SK-N-SH treated with all-trans-retinoic acid at 6 μM for 48 hours (cell line): ENCODE results near the gene CACNB4.
A peak's percentile ranks its signal among the peaks of the same experiment; 100 is the strongest.

Source experiments
- ATAC-seq: fragments of 200-7000 bp; cut with Tn5 transposase; 3 replicates; pipeline ENCODE4 v1.9.1; 2020; ENCODE audit warnings: mild to moderate bottlenecking, moderate library complexity
- ARNTL ChIP-seq: fragments of 450-650 bp; formaldehyde crosslinking; IDR thresholded peaks from 2 replicates; pipeline ENCODE4 v1.5.0; 2020; ENCODE audit warnings: low read depth, mild to moderate bottlenecking, moderate library complexity, borderline replicate concordance
- BACH2 ChIP-seq: fragments of 250-450 bp; sonication (Bioruptor Pico); IDR thresholded peaks from 2 replicates; pipeline ENCODE4 v1.9.0; 2021; ENCODE audit warnings: mild to moderate bottlenecking, borderline replicate concordance
- GLIS3 ChIP-seq: fragments of 250-450 bp; sonication (Bioruptor Pico); IDR thresholded peaks from 2 replicates; pipeline ENCODE4 v1.5.0; 2020; ENCODE audit warnings: mild to moderate bottlenecking, moderate library complexity
- ISL1 ChIP-seq: fragments of 250-450 bp; sonication (Bioruptor Pico); IDR thresholded peaks from 2 replicates; pipeline ENCODE4 v2.1.2; 2022; ENCODE audit warnings: mild to moderate bottlenecking, moderate library complexity
- PPARA ChIP-seq: fragments of 250-450 bp; sonication (Bioruptor Pico); IDR thresholded peaks from 2 replicates; pipeline ENCODE4 v1.5.0; 2020; ENCODE audit warnings: mild to moderate bottlenecking, borderline replicate concordance
- RARB ChIP-seq: fragments of 250-450 bp; sonication (Bioruptor Pico); IDR thresholded peaks from 2 replicates; pipeline ENCODE4 v1.8.0; 2021; ENCODE audit warnings: mild to moderate bottlenecking, moderate library complexity
- TCF4 ChIP-seq: fragments of 250-450 bp; sonication (Bioruptor Pico); IDR thresholded peaks from 2 replicates; pipeline ENCODE4 v1.8.0; 2021; ENCODE audit warnings: mild to moderate bottlenecking, moderate library complexity, borderline replicate concordance
- TOX ChIP-seq: fragments of 250-450 bp; sonication (Bioruptor Pico); IDR thresholded peaks from 2 replicates; pipeline ENCODE4 v1.8.0; 2021; ENCODE audit warnings: mild to moderate bottlenecking, moderate library complexity, borderline replicate concordance
- ZC3H10 ChIP-seq: fragments of 250-450 bp; sonication (Bioruptor Pico); IDR thresholded peaks from 2 replicates; pipeline ENCODE4 v1.5.1; 2021; ENCODE audit warnings: mild to moderate bottlenecking, moderate library complexity
- ZFP3 ChIP-seq: fragments of 250-450 bp; sonication (Bioruptor Pico); IDR thresholded peaks from 2 replicates; pipeline ENCODE4 v1.5.0; 2020; ENCODE audit warnings: mild to moderate bottlenecking, moderate library complexity
- ZFP30 ChIP-seq: fragments of 450-650 bp; formaldehyde crosslinking; IDR thresholded peaks from 2 replicates; pipeline ENCODE4 v1.5.0; 2022; ENCODE audit warnings: mild to moderate bottlenecking, moderate library complexity
- ZNF565 ChIP-seq: fragments of 450-650 bp; formaldehyde crosslinking; conservative IDR thresholded peaks from 2 replicates; pipeline ENCODE4 v1.5.0; 2020; ENCODE audit warnings: low read depth, mild to moderate bottlenecking, moderate library complexity
- ZNF70 ChIP-seq: fragments of 450-650 bp; formaldehyde crosslinking; IDR thresholded peaks from 2 replicates; pipeline ENCODE4 v1.5.0; 2020; ENCODE audit warnings: mild to moderate bottlenecking, moderate library complexity
- ZNF8 ChIP-seq: fragments of 450-650 bp; formaldehyde crosslinking; IDR thresholded peaks from 2 replicates; pipeline ENCODE4 v1.5.0; 2020; ENCODE audit warnings: mild to moderate bottlenecking, moderate library complexity
- TF ChIP-seq, protein P1 (sequence below): fragments of 250-450 bp; sonication (Bioruptor Pico); IDR thresholded peaks from 2 replicates; pipeline ENCODE4 v1.8.0; 2020; ENCODE audit warnings: mild to moderate bottlenecking, moderate library complexity, borderline replicate concordance
- TF ChIP-seq, protein P2 (sequence below): fragments of 250-450 bp; sonication (Bioruptor Pico); IDR thresholded peaks from 2 replicates; pipeline ENCODE4 v1.5.1; 2021; ENCODE audit warnings: mild to moderate bottlenecking, moderate library complexity
- TF ChIP-seq, protein P3 (sequence below): fragments of 250-450 bp; sonication (Bioruptor Pico); IDR thresholded peaks from 2 replicates; pipeline ENCODE4 v1.8.0; 2021; ENCODE audit warnings: low read depth, mild to moderate bottlenecking, moderate library complexity, borderline replicate concordance
- TF ChIP-seq, protein P4 (sequence below): fragments of 250-450 bp; sonication (Bioruptor Pico); IDR thresholded peaks from 2 replicates; pipeline ENCODE4 v1.5.0; 2020; ENCODE audit warnings: mild to moderate bottlenecking, moderate library complexity

CACNB4 gene

DNA sequence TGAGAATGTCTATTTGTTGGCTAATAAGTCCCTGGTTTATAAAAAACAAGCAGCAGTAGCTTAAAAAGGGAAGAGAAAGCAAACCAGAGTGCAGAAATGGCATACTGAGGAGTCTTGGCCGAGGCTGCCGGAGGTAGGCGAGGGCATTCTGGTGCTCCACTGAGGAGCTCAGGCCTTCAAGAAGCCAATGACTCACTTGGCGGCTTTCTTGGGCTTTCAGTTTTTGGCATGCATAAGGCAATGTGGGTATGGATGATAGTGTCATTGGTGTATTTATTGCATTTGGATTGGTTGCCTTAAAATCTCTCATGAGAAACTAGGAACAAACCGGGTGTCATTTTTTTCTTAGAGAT is 151.1 kb downstream of the CACNB4 start (continued):
- no peak for TF ChIP-seq ARNTL (CRISPR knock-in tag)

DNA sequence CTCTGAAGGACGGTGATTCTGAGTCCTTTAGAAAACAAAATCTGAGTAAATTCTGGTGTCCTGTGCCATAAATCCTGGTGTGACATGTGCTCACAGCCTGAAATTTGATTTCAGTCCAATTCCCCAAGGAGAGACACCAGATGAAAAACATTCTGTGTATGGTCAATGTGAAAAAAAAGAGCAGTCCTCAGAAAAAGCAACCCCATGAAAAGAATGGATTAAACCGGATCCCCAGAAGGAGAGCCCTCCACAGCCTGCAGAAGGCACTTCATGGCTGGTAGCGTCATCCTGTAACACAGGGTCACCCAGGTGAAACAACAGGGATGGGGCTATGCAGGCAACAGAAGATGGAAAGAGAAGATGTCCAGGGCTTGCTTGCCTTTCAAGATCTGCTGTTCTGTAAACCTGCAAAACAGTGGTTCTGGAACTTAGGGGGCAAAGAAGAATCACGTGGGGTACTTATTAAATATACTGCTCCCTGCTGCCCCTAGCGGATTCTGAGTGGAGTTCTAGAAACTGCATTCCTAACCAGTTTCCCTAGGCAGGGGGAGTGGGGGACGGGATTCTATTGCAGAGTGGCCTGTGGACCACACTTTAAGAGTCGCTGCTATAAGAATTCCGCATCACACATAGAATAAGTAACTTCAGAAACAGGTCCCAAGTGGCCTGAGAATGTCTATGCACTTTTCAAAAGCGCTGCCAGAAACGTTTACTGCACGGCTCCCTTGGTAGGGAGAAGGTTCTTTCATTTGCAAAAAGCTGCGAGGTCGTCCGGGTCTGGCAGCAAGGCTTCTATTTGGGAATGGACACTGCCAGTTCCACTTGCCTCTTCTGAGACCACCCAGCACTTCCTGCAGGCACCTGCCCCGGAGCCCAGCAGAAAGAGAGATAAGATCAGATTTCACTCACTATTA is 151.7 kb downstream of the CACNB4 start:
- TF ChIP-seq GLIS3 (CRISPR knock-in tag) = no peak
- TF ChIP-seq TOX = no peak
- TF ChIP-seq PPARA = no peak
- no peak for TF ChIP-seq ISL1 (CRISPR knock-in tag)
- TF ChIP-seq, all 23 proteins: peak for 0
- peak; percentile 94 for ATAC-seq

DNA sequence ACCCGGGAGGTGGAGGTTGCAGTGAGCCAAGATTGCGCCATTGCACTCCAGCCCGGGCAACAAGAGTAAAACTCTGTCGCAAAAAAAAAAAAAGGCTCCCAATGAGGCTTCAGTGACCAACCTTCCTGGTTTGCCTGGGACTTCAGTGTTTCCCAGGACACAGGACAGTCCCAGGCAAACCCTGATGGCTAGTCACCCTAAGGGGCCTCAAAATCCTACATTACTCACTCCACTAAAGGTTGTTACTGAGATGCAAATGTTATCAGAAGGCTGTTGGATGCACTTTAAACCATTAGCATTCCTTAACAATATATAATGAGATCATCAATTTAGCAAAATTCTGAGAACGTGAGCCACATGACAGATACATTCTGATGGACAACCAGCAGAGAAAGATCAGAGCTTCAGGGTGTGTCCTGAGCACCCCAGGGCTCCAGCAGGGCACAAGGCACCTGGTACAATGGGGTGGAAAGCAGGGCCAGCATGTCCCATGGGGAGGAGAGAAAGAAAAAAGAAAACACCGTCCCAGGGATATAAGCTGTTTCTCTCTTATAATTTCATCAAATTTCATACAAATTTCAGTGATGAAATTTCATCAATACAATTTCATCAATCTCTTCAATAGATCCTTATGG is 152.5 kb downstream of the CACNB4 start:
- ATAC-seq = no peak
- TF ChIP-seq, protein P1, sequence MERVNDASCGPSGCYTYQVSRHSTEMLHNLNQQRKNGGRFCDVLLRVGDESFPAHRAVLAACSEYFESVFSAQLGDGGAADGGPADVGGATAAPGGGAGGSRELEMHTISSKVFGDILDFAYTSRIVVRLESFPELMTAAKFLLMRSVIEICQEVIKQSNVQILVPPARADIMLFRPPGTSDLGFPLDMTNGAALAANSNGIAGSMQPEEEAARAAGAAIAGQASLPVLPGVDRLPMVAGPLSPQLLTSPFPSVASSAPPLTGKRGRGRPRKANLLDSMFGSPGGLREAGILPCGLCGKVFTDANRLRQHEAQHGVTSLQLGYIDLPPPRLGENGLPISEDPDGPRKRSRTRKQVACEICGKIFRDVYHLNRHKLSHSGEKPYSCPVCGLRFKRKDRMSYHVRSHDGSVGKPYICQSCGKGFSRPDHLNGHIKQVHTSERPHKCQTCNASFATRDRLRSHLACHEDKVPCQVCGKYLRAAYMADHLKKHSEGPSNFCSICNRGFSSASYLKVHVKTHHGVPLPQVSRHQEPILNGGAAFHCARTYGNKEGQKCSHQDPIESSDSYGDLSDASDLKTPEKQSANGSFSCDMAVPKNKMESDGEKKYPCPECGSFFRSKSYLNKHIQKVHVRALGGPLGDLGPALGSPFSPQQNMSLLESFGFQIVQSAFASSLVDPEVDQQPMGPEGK (CRISPR knock-in tag) = no peak
- peak; percentile 67 for TF ChIP-seq ISL1 (CRISPR knock-in tag)

DNA sequence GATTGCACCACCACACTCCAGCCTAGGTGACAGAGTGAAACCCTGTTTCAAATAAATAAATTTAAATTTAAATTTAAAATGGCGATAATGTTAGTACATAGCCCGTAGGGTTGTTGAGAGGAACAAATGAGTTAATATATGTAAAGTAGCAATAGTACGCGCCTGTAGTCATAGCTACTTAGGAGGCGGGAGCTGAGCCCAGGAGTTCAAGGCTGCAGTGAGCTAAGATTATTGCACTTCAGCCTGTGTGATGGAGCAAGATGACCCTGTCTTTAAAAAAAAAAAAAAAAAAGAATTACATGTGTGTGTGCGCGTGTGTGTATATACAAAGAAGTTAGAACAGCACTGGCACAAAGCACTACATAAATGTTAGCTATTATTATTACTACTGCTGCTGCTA is 153.2 kb downstream of the CACNB4 start:
- no peak for ATAC-seq
- TF ChIP-seq RARB (CRISPR knock-in tag) (no peak), ZNF70 (no peak), ZC3H10 (CRISPR knock-in tag) (no peak), BACH2 (CRISPR knock-in tag) (no peak), PPARA (no peak)
- TF ChIP-seq, protein P2, sequence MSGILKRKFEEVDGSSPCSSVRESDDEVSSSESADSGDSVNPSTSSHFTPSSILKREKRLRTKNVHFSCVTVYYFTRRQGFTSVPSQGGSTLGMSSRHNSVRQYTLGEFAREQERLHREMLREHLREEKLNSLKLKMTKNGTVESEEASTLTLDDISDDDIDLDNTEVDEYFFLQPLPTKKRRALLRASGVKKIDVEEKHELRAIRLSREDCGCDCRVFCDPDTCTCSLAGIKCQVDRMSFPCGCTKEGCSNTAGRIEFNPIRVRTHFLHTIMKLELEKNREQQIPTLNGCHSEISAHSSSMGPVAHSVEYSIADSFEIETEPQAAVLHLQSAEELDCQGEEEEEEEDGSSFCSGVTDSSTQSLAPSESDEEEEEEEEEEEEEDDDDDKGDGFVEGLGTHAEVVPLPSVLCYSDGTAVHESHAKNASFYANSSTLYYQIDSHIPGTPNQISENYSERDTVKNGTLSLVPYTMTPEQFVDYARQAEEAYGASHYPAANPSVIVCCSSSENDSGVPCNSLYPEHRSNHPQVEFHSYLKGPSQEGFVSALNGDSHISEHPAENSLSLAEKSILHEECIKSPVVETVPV (CRISPR knock-in tag) = no peak
- TF ChIP-seq, protein P3, sequence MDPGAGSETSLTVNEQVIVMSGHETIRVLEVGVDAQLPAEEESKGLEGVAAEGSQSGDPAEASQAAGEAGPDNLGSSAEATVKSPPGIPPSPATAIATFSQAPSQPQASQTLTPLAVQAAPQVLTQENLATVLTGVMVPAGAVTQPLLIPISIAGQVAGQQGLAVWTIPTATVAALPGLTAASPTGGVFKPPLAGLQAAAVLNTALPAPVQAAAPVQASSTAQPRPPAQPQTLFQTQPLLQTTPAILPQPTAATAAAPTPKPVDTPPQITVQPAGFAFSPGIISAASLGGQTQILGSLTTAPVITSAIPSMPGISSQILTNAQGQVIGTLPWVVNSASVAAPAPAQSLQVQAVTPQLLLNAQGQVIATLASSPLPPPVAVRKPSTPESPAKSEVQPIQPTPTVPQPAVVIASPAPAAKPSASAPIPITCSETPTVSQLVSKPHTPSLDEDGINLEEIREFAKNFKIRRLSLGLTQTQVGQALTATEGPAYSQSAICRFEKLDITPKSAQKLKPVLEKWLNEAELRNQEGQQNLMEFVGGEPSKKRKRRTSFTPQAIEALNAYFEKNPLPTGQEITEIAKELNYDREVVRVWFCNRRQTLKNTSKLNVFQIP = no peak

DNA sequence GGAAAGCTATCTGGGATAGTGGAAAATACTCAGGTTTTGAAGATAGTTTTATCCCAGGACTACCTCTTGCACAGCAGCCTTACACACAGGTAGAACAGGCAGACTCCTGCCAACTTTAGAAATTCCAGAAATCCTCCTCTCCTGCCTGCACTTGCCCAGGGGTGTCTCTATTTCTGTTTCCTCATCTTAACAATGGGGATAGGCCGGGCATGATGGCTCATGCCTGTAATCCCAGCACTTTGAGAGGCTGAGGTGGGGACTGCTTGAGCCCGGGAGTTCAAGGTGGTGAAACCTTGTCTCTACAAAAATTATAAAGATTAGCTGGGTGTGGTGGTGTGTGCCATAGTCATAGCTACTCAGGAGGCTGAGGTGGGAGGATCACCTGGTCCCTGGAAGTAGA is 153.7 kb downstream of the CACNB4 start:
- TF ChIP-seq PPARA (no peak), TOX (no peak), TCF4 (CRISPR knock-in tag) (no peak), ZNF565 (CRISPR knock-in tag) (no peak), BACH2 (CRISPR knock-in tag) (no peak), ZFP30 (CRISPR knock-in tag) (no peak), ISL1 (CRISPR knock-in tag) (no peak), ZNF8 (CRISPR knock-in tag) (no peak), ZFP3 (CRISPR knock-in tag) (no peak), ZC3H10 (CRISPR knock-in tag) (no peak)
- TF ChIP-seq, protein P4, sequence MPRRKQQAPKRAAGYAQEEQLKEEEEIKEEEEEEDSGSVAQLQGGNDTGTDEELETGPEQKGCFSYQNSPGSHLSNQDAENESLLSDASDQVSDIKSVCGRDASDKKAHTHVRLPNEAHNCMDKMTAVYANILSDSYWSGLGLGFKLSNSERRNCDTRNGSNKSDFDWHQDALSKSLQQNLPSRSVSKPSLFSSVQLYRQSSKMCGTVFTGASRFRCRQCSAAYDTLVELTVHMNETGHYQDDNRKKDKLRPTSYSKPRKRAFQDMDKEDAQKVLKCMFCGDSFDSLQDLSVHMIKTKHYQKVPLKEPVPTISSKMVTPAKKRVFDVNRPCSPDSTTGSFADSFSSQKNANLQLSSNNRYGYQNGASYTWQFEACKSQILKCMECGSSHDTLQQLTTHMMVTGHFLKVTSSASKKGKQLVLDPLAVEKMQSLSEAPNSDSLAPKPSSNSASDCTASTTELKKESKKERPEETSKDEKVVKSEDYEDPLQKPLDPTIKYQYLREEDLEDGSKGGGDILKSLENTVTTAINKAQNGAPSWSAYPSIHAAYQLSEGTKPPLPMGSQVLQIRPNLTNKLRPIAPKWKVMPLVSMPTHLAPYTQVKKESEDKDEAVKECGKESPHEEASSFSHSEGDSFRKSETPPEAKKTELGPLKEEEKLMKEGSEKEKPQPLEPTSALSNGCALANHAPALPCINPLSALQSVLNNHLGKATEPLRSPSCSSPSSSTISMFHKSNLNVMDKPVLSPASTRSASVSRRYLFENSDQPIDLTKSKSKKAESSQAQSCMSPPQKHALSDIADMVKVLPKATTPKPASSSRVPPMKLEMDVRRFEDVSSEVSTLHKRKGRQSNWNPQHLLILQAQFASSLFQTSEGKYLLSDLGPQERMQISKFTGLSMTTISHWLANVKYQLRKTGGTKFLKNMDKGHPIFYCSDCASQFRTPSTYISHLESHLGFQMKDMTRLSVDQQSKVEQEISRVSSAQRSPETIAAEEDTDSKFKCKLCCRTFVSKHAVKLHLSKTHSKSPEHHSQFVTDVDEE (CRISPR knock-in tag) = no peak
- no peak for ATAC-seq
